CMK (cell line): ENCODE data around the gene DLG2.

Source experiments
- DNase-seq: peaks from one replicate; pipeline ENCODE4 v3.0.0-alpha.2; 2010; ENCODE audit warnings: low read depth

Gene DLG2

GRCh38 chr11:84655712-84656111 lies 971.4 kb downstream of the DLG2 start:
- no peak for DNase-seq

GRCh38 chr11:84648471-84648870 lies 978.7 kb downstream of the DLG2 start:
- no peak for DNase-seq

GRCh38 chr11:84645988-84646694 lies 981.0 kb downstream of the DLG2 start:
- no peak for DNase-seq

- DNase-seq, result no peak
Measured at GRCh38 chr11:84642500-84642899, 984.6 kb downstream of the DLG2 start.

- no peak for DNase-seq
Measured at GRCh38 chr11:84634309-84634708, 992.8 kb downstream of the DLG2 start.

GRCh38 chr11:84628871-84629620 lies 998.1 kb downstream of the DLG2 start:
- DNase-seq, result no peak

- no peak for DNase-seq
Measured at GRCh38 chr11:84626256-84626655, 1000.9 kb downstream of the DLG2 start.

- DNase-seq, result no peak
Measured at GRCh38 chr11:84612645-84613044, 1014.5 kb downstream of the DLG2 start.

GRCh38 chr11:84608837-84609196 lies 1018.3 kb downstream of the DLG2 start:
- no peak for DNase-seq

GRCh38 chr11:84607975-84608836 lies 1018.9 kb downstream of the DLG2 start:
- DNase-seq, result no peak

GRCh38 chr11:84594602-84595001 lies 1032.5 kb downstream of the DLG2 start:
- no peak for DNase-seq

GRCh38 chr11:84590106-84590505 lies 1037.0 kb downstream of the DLG2 start:
- no peak for DNase-seq

GRCh38 chr11:84588131-84588829 lies 1038.9 kb downstream of the DLG2 start:
- no peak for DNase-seq

- DNase-seq, result no peak
Measured at GRCh38 chr11:84583106-84583505, 1044.0 kb downstream of the DLG2 start.

- no peak for DNase-seq
Measured at GRCh38 chr11:84581083-84581482, 1046.1 kb downstream of the DLG2 start.

- DNase-seq, result no peak
Measured at GRCh38 chr11:84580428-84580827, 1046.7 kb downstream of the DLG2 start.

- no peak for DNase-seq
Measured at GRCh38 chr11:84573868-84574267, 1053.3 kb downstream of the DLG2 start.

GRCh38 chr11:84566671-84567070 lies 1060.5 kb downstream of the DLG2 start:
- no peak for DNase-seq

- DNase-seq, result no peak
Measured at GRCh38 chr11:84564867-84565184, 1062.3 kb downstream of the DLG2 start.

GRCh38 chr11:84564180-84564866 lies 1062.8 kb downstream of the DLG2 start:
- DNase-seq, result no peak

- no peak for DNase-seq
Measured at GRCh38 chr11:84563356-84563755, 1063.8 kb downstream of the DLG2 start.

- no peak for DNase-seq
Measured at GRCh38 chr11:84560206-84560605, 1066.9 kb downstream of the DLG2 start.
